ENCODE data around the gene SLC25A51.

DNA sequence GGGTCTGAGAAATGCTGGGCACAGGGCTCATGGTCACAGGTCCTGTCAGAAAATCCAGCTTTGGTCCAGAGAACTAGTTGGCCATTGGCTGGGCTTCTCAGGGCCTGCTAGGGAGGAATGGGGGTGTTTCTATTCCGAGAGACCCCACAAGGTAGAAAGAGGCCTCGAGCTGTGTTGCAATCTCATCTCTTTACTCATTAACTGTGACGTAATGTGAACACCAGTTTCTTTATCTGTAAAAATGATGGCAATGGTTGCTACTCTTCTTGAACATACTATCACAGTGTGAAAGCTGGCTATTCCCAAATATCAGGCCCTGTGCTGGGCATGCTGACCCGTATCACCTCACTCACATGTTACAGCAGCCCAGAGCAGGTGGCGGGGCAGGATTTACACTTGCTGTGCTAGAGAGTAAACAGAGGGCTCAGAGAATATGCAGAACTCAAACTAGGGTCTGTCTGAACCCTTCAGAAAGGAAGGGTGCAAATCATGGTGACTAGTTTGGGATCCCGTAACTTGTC is 35.7 kb upstream of the SLC25A51 start:
- TF ChIP-seq CTCF (IDR thresholded peaks at IDR 0.05), result no peak
- no peak for TF ChIP-seq POLR2A (IDR thresholded peaks at IDR 0.05)

Data from Peyer's patch (tissue), 4 donors.